Mammary epithelial cell (primary cell): ENCODE data around the gene ZBED2.

Experiments
- CTCF ChIP-seq, 2 donors: IDR thresholded peaks in 1 of 2; conservative IDR thresholded peaks in 1 of 2; 2 replicates each; pipeline ENCODE4 v1.5.1; 2011 to 2012; ENCODE audit warnings: inconsistent platforms in 2 of 2, low read length in 2 of 2, mild to moderate bottlenecking in 2 of 2, control low read depth in 1 of 2, low read depth in 1 of 2; ENCODE audit not compliant: insufficient read depth in 1 of 2; ENCODE audit errors: extremely low read depth in 1 of 2
- EZH2 ChIP-seq: IDR thresholded peaks from 2 replicates; pipeline ENCODE4 v1.6.1; 2012; ENCODE audit warnings: low read length, inconsistent platforms, borderline replicate concordance

- TF ChIP-seq CTCF (conservative IDR thresholded peaks at IDR 0.05 in 1 of 2, IDR thresholded peaks at IDR 0.05 in 1 of 2; ENCODE audit: extremely low read depth in 1 of 2, insufficient read depth in 1 of 2, low read depth in 1 of 2, low read length in 2 of 2) (no peak), EZH2 (no peak)
Measured at GRCh38 chr3:111615880-111616279, 20.7 kb upstream of the ZBED2 start.
